Stimulated activated CD4-positive, alpha-beta T cell treated with anti-CD3 and anti-CD28 coated beads, Interleukin-4, amount 100 ng/mL, for 1 hour (primary cell): Measurements from ENCODE around the gene TBK1.

ENCODE experiments used
- DNase-seq: peaks from one replicate; pipeline ENCODE4 v3.0.0-alpha.2; 2020

Gene TBK1

DNA sequence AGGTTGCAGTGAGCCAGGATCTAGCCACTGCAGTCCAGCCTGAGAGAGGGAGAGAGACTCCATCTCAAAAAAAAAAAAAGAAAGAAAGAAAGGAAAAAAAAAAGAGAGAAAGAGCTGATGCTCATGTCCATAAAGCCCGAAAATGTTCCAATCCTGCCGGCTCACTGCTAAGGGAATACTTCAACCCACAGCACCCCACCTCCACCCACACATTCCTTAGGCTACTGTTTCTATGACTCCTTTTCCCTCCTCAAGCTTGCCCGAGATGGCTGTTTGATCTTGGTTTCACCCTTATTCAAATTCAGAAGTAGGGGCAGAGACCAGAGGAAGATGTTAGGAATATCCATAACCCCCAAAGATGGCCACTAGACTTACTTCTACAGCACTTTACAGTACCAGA, 98.8 kb downstream of the TBK1 start:
- DNase-seq: no peak

DNA sequence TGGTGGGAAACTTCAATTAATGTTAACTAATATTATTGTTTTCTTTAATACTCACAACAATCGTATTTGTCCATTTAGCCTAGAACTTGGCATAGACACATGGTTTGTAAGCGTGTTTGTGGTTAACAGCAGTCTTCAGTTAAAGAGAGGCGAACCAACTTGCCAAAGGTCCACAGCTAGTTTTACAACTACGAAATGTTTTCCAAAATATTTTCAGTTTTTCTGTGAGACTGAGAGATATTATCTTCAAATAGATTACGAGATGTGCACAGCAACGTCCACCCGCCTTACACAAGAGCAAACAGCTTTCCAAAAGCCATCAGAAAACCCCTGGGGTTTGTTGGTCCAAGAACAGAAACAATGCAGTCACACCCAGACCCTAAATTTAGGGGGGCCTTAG, 99.8 kb downstream of the TBK1 start:
- no peak for DNase-seq
